Testis (tissue), 3 donors: ENCODE data around the gene EFNA1. TPM values are rescaled to one million over a fixed set of nuclear protein-coding genes. Genes with fewer than 3 reads are reported as not detected.
"Not testable (repeated sequence)": the region's sequence is repeated elsewhere in the genome, so short reads cannot be mapped to it uniquely, and the experiment has no call there.

Experiments
- DNase-seq: peaks from one replicate; pipeline ENCODE4 v3.0.0-alpha.2; 2019
- H3K27ac ChIP-seq, 2 donors: fragments of 200-600 bp; sonication (generic); one replicate each; pipeline ENCODE4 v1.5.1; 2019
- H3K27me3 ChIP-seq: fragments of 200-600 bp; sonication (generic); one replicate; pipeline ENCODE4 v1.5.1; 2019
- H3K36me3 ChIP-seq: fragments of 200-600 bp; sonication (generic); one replicate; pipeline ENCODE4 v1.5.1; 2017; ENCODE audit warnings: low read depth; ENCODE audit errors: missing control alignments
- H3K4me1 ChIP-seq: fragments of 200-600 bp; sonication (generic); one replicate; pipeline ENCODE4 v1.5.1; 2019
- H3K4me3 ChIP-seq, 2 donors: fragments of 200-600 bp; sonication (generic); one replicate each; pipeline ENCODE4 v1.5.1; 2017 to 2019
- H3K9me3 ChIP-seq: fragments of 200-600 bp; sonication (generic); one replicate; pipeline ENCODE4 v1.5.1; 2017
- CTCF ChIP-seq, 3 experiments: fragments of 450-650 bp in 2 of 3; fragments of 200-600 bp in 1 of 3; sonication (generic) in 1 of 3; IDR thresholded peaks; one replicate each; pipeline ENCODE4 v1.5.1; 2016 to 2019; ENCODE audit warnings: antibody characterized with exemption in 3 of 3, mild to moderate bottlenecking in 2 of 3, moderate library complexity in 1 of 3
- POLR2A ChIP-seq: fragments of 450-650 bp; IDR thresholded peaks from one replicate; pipeline ENCODE4 v1.6.1; 2017; ENCODE audit warnings: antibody characterized with exemption, mild to moderate bottlenecking, moderate library complexity
- WGBS, 2 donors: methylation state at CpG; one replicate each; pipeline ENCODE4 v1.1.5; 2018; 5-methylcytosine and 5-hydroxymethylcytosine counted together
- intact Hi-C: fragments of 100-400 bp; cut with DNase I; formaldehyde crosslinking; loops from one replicate; pipeline ENCODE4 v1.15.1; 2023; ENCODE audit warnings: low total_unique reads
- polyA plus RNA-seq: library from polyadenylated mRNA; stranded (reverse); fragments of 350-450 nt; fragmentation: Illumina TruSeq; extraction: RNeasy Lipid Tissue Mini Kit (QIAGEN cat#74804); gene quantifications from one replicate; pipeline ENCODE4 v1.2.3, GENCODE V29; 2014; ENCODE audit warnings: low read depth, low replicate concordance; ENCODE audit not compliant: insufficient read depth
- total RNA-seq, 2 donors: library from RNA; depleted of rRNA; stranded (reverse); fragments of >200 nt; gene quantifications; one replicate each; pipeline ENCODE4 v1.2.3, GENCODE V29; 2016

The EFNA1 gene
- total and polyA plus RNA-seq, 3 donors from 2014 or later: 13.0 to 14.5 (median 13.1) TPM

GRCh38 chr1:155117610-155118009 lies 10.1 kb upstream of the EFNA1 start:
- intact Hi-C loops: no loop called here
- 74 to 86% methylated on average over 4 of the region's 4 CpGs for WGBS, 2 donors
- H3K27me3 ChIP-seq: no peaks in the 10 kb centered on the region
- DNase-seq: no peak
- no peaks in the 10 kb centered on the region for H3K9me3 ChIP-seq
- no peaks in the 10 kb centered on the region for H3K36me3 ChIP-seq
- no peaks in the 10 kb centered on the region for H3K4me1 ChIP-seq
- no peak for TF ChIP-seq POLR2A
- no peak for TF ChIP-seq CTCF (IDR thresholded peaks at IDR 0.05)
- H3K4me3 ChIP-seq: no peak overlapping the region
- H3K27ac ChIP-seq: no peak overlapping the region

GRCh38 chr1:155118090-155118489 lies 9.6 kb upstream of the EFNA1 start:
- DNase-seq, H3K36me3 ChIP-seq, intact Hi-C loops, H3K4me1 ChIP-seq, H3K27me3 ChIP-seq, H3K9me3 ChIP-seq, H3K27ac ChIP-seq, H3K4me3 ChIP-seq: not testable (repeated sequence)
- WGBS, 2 donors: 92 to 93% methylated on average over 7 of the region's 7 CpGs

GRCh38 chr1:155120253-155120652 lies 7.4 kb upstream of the EFNA1 start:
- 52 to 65% methylated on average over 5 to 6 of the region's 6 CpGs for WGBS, 2 donors
- H3K27ac ChIP-seq: no peak overlapping the region

GRCh38 chr1:155121249-155121648 lies 6.4 kb upstream of the EFNA1 start:
- no peak overlapping the region for H3K27ac ChIP-seq
- no peak for TF ChIP-seq CTCF (IDR thresholded peaks at IDR 0.05)
- TF ChIP-seq POLR2A: no peak
- WGBS, 2 donors: 78 to 82% methylated on average over 2 of the region's 2 CpGs

More at GRCh38 chr1:155120253-155120652, 7.4 kb upstream of the EFNA1 start:
- H3K4me3 ChIP-seq: no peak overlapping the region
- intact Hi-C loops: no loop called here
- TF ChIP-seq CTCF (IDR thresholded peaks at IDR 0.05): no peak
- no peak for TF ChIP-seq POLR2A
- H3K4me1 ChIP-seq: no peaks in the 10 kb centered on the region
- no peaks in the 10 kb centered on the region for H3K27me3 ChIP-seq
- no peak for DNase-seq
- no peaks in the 10 kb centered on the region for H3K9me3 ChIP-seq
- H3K36me3 ChIP-seq: no peaks in the 10 kb centered on the region

GRCh38 chr1:155122308-155122707 lies 5.4 kb upstream of the EFNA1 start:
- TF ChIP-seq POLR2A (no peak), CTCF (IDR thresholded peaks at IDR 0.05) (no peak)

More at GRCh38 chr1:155121249-155121648, 6.4 kb upstream of the EFNA1 start:
- Histone ChIP-seq H3K4me1 (peaks cover under 1% of the 10 kb centered on the region), H3K4me3 (no peak overlapping the region), H3K27me3 (no peaks in the 10 kb centered on the region), H3K36me3 (no peaks in the 10 kb centered on the region), H3K9me3 (no peaks in the 10 kb centered on the region)
- DNase-seq: no peak
- intact Hi-C loops: no loop called here

More at GRCh38 chr1:155122308-155122707, 5.4 kb upstream of the EFNA1 start:
- Histone ChIP-seq H3K27ac (no peak overlapping the region), H3K4me1 (peaks cover 11% of the 10 kb centered on the region), H3K9me3 (no peaks in the 10 kb centered on the region), H3K36me3 (no peaks in the 10 kb centered on the region), H3K4me3 (no peak overlapping the region), H3K27me3 (no peaks in the 10 kb centered on the region)
- 79 to 97% methylated on average over 2 of the region's 2 CpGs for WGBS, 2 donors
- no peak for DNase-seq
- intact Hi-C loops: no loop called here
